HG02798 (cell line): ENCODE measurements around the gene AGBL1.

ENCODE experiments used
- ATAC-seq: cut with Tn5 transposase; IDR thresholded peaks from one replicate; pipeline ENCODE4 v1.9.1; 2021; ENCODE audit warnings: mild to moderate bottlenecking; ENCODE audit not compliant: unreplicated experiment, poor library complexity

The AGBL1 gene

DNA sequence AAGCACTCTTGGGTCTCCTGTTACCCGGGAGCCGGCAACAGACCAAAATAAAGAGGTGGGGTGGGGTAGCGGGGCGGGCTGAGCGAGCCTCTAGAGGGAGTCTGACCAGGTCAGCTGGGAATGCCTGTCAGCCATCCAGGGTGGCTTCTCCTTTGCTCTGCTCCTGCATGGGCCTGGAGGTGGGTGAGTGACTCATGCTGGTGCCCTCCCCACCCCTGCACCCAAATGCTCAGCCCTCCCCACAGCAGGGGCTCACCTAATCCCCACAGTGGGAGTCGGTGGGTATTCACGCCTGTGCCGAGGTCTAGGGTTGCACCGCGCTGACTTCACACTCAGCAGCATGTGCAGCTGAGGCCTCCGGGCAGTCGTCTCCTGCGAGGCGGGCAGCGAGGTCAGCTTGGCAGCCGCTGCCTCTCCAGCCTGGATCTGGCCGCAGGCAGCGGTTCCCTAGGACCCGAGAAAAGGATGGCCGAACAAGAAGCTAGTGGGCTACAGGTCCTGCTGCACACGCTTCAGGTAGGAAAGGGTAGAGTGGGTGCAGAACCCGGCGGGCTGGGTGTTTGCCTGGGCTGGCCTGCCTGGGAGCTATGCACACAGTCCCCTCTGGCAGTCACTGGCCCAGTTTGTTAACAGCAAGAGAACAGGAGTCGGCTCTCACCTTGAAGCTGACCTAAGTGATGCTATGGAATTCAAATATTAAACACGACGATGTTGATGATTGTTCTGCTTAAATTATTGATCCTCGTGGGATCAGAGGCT, at the start of gene AGBL1:
AGBL1 (plus strand) TSS at position 364 of the 759 bp plus-strand sequence.
- no peak for ATAC-seq

DNA sequence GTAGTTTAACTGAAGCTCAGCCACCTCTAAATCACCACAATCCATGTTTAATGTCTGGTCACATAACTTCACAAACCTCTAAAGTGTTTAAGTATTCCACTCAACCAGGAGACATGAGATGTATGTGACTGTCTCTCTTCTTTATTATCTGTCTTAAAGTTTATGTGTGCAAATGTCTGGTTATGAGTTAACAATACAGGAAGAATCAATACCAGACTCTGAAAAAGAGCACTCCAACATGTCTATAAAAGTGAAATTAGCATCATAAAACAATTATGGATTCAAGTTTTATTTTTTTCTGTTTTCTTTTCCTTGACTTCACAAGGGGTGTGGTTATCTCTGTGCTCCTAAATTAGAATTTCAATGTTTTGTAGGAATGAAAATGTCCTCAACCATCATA, 44.8 kb upstream of the AGBL1 start:
- no peak for ATAC-seq

DNA sequence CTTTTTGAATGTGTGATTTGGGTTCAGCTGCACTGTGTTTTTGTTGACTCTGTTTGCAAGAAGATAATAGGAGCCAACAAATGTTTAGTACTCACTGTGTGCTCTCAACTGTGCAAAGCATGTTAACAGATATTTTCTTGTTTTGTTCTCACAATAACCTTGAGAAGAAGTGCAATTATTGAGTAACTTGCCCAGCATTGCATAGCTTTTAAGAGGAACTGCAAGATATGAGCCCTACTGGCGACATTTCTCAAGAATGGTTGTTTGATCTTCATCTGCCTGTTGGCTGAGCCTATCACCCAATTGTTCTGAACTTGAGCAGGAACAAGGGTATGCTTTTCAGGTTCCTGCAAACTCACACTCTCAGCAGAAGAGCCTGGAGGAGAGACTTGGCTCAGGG, 43.4 kb upstream of the AGBL1 start:
- ATAC-seq = no peak

DNA sequence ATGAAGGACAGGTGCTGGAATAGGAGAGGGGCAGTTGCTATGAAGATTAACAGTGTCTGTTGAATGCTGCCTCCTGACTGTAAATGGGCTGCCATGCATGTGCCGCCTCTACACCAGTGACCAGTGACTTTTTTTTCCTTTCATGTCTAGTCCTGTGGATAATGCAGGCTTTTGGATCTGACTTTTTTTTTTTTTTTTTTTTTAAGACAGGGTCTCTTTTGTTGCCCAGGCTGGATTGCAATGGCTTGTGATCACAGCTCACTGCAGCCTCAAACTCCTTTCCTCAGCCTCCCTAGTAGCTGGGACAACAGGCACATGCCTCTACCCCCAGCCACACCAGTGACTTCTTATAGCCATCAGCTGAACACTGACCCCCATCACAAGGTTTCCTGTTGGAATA, 41.2 kb upstream of the AGBL1 start:
- no peak for ATAC-seq

DNA sequence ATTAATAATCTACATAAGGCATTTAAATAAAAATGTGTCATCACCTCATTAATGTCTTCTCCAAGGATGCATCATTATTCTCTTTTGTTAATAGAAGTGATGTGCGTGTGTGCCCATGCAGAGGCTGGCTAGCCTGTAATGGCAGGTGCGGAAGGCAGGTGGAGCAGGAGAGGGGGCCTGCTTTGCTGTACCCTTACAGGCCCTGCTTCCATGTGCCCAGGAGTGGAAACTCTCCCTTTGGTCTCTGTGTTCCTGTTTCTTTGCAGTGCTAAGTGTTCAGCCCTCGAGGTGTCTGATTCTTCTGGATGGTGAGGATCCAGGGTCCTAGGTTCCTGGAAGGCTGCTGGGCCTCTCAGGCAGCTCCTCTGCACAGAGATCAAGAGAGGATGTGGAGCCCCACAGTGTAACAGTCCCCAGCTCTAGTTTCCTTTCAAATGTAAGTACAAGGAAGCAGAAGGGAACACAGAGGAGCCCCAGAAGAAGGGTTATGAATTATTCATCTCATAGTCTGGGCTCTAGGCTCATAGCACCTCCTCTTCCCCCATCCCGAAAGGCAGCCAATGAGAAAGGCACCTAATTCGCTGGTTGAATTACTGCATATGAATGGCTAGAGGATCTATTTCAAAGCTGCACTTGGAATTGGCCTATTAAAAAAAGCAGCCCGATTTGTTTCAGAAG, 39.2 kb upstream of the AGBL1 start:
- no peak for ATAC-seq

DNA sequence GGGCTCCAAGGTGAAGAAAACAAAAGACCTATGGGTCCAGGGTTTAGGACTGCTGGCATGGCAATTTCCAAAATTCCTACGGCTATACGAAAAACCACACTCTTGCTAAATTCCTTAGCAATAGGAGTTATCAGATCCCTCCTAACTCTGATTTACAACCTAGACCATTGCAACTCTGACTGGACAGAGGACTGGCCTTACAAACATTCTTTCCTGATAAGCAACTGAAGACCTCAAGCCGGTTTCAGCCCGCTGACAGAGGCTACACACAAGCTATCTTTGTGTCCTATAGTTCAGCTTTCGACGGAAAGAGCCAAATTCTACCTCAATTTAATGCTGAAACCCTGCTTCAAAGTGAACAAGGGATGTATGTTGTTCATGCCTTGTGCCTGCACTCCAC, 38.3 kb upstream of the AGBL1 start:
- no peak for ATAC-seq

DNA sequence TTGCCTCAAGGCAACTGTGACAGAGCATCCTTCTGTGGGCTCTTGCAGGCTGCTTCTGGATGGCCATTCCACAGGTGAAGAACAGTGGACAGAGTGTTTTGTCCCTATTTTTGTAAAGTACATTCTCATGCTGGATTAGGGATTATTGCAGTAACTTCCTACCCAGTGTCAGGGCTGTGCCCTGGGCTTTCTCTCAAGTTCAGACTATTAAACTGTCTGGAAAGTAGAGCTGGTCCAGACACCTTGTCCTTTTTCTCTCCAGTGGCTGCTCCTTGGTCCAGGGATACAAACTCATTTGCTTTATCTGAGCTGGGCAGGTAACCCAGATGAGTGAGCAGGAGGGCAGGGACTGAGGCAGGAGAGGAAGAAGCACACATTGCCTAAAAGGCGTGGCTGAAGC, 37.4 kb upstream of the AGBL1 start:
- ATAC-seq = no peak

DNA sequence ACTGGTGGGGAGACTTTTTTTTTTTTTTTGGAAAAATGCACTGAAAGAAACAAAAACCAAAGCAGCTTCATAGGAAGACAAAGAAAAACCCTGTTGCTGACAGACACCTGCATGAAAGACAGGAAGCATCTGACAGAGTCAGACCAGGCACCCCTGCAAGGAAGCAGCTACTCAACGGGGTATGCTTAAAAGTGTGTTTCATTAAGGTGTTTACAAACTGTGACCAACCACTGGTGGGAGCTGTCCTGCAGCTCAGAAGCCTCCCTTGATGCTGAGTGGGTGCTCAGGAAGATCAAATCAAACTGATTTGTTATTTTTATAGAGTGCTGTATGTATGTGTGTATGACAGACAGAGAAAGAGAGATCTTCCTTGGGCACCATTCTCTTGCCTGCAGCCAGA, 34.7 kb upstream of the AGBL1 start:
- ATAC-seq = no peak

DNA sequence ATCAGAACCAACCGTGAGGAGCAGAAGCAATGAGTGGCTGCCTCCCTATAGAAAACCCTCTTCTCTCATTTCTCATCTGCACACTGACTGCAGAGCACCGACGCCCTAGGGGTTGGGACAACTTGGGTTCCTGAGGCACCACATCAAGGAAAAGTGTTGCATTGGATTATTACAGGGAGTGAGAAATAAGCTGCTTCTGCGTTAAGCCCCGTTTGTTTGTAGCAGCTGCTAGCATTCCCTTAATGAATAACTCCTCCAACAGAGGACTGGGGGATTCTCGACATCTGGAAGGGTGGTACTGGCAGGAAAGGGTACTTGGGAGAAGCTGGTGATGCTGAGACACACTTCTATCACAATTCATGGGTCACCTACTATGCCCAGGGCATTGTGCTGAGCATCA, 25.3 kb upstream of the AGBL1 start:
- ATAC-seq = no peak

DNA sequence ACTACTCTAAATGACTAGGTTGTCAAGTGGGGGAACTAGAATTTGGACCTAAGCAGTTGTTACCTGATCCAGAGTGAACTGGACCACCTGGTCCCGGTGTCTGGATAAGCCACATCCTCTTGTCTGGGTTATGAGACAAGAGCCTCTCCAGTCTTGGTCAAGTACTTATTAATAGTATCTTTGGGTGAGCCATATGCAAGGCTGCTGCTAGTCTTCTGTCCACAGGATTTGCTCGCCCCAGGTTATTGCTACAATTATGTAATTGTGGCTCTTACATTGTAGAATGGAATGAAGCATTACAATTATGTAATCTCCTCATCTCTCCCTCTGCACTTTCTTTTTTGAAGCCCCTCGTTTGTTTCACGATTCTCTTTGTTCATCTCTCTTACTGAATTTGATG, 24.0 kb upstream of the AGBL1 start:
- no peak for ATAC-seq

DNA sequence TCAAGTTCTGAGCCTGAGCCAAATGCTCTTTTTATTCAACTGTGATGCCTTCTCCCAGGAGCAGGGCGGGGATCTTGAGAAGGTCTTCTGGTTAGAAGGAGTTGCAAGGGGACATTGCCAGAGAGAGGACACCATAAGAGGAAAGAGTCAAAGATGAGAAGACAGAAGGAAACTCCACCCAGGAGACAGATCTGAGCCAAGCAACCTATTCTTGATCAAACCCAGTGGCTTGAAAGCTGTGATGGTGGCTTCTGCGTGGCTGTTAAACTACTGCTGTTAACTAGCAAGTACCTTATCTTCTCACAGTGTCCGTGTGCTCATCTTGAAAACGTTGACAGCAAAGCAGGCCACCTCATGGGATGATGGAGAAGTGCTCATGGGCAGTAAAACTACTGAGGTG, 19.8 kb upstream of the AGBL1 start:
- ATAC-seq = no peak

DNA sequence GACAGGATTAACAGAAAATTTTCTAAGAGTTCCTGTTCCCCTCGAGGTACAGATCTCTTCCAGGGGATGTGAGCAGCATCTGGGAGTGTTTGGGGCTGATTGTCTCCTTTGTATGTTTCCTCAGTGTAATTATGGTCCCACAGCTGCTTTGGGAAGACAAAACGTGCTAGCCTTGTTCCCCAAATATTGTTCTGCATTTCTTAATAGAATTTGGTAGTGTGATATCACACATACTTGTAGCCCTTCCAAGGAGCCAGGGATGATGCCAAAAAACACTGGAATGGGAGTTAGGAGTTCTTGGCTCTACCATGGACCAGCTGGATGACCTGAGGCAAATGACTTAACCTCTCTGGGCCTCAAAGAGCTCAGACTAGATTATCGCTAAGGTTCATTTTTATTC, 19.0 kb upstream of the AGBL1 start:
- ATAC-seq = no peak

DNA sequence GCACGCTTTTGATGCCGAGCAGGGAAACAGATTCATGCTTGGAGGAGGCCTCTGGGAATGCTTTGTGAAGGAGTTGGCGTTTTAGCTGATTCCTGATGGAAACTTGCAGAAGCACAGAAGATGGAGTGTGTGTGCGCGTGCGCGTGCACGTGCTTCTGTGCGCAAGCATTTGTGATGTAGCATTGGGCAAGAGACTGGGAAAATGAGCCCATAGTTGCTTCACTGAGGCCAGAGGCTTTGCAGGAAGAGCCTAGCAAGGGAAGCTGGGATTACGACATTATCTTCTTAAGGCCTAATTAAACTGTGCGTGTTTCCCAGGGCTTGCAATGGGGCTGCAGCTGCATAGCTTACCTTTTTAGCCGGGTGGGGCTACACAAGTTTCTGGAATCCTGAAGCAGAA, 18.1 kb upstream of the AGBL1 start:
- ATAC-seq = no peak

DNA sequence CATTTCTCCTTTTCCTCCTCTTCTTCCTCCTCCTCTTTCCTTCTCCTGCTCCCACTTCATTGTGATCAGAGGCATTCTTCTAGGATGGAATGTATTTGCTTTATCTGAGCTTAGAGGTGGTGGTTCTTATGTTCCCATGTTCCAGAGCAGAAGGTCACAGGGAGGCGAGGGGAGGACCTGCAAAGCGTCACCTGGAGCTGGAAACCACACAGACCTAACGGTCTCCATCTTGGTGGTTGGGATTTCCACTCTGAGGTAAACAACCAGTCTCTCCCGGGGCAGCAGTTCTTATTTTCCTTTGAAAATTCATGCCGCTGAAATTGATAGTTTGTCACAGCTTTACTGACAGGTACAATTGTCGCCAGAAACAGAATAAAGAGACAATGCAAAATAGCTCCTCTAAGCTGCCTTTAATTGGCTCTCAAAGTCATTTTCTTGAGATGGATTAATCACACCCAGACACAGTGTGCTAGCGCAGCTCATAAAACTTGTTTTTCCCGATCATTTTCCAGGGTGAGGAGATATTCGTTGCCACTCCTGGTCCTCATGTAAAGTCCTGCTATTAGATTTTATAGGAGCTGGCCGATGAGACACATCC, 16.9 kb upstream of the AGBL1 start:
- ATAC-seq = no peak

DNA sequence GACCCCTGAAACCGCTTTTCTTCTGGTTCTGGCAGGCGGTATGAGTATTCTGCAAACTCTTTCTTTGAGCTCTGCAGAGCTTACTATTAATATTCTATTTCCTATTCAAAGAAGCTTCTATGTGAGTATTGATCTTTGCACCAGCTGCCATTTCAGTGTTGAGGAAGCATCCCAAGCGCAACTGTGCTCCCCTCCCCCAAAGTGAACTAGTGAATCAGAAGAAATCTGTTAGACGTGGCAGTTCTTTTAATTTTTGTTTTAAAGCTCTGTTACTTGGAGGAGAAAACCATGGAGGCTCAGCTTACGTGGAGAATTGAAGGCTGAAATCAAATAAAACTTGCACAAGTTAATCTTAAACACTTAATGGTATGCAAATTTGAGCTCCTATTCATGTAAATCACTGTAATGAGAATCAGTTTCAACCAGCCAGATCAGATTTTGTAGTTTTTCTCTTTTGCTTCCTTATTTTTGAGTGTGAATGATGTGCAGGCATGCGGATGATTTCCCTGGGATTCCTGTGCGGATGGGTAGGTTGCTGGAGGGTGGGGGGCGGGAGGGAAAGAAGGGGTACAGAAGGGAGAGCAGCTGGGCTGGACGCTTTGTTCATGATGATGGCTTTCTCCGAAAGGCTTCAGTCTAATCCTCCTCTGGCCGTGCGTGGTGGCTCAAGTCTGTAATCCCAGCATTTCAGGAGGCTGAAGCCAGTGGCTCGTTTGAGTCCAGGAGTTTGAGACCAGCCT, 16.1 kb upstream of the AGBL1 start:
- no peak for ATAC-seq

DNA sequence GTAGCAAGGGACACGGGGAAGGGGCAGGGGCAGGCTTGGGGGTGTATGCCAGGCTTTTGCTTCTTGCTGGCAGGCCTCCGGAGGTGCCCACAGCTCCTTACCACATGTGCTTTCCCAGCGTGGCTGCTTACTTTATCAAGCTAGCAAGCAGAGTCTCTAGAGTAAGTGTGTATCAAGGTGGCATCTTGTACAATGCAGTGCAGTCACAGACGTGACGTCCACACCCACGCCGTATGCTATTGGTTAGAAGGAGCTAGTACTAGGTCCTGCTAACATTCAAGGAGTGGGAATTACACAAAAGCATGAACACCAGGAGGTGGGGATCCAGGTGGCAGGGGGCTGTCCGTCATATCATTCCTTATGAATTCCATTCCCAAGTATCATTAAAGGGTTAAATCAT, 15.3 kb upstream of the AGBL1 start:
- ATAC-seq = no peak

DNA sequence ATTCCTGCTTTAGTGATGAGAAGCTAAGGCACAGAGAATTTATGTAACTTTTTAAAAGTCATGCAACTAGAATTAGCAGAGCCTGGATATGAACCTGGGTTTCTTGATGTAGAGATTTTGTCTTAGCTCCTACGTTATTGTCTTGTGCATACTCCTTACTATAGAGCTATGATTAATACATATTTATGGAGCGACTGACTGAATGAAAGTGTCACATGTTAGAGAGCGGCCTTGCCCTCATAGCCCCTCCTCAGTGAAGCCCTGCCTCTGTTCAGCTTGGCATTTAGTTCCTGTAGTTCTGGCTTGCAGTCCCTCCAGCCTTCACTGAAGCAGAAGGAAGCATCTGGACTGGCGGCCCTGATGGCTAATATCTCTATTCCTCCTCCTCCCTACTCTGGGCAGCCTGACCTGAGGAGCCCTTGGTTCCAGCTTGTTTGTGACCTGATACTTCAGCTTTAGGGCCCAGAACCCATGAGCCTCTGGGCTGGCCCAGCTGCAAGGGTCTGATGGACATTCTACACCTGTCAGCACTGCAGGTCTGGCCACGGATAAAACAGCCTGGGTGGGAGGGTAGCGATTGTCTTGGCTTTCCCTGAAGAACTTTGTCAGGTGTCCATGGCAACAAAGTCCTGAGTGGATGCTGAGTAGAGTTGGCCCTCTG, 13.4 kb upstream of the AGBL1 start:
- no peak for ATAC-seq

DNA sequence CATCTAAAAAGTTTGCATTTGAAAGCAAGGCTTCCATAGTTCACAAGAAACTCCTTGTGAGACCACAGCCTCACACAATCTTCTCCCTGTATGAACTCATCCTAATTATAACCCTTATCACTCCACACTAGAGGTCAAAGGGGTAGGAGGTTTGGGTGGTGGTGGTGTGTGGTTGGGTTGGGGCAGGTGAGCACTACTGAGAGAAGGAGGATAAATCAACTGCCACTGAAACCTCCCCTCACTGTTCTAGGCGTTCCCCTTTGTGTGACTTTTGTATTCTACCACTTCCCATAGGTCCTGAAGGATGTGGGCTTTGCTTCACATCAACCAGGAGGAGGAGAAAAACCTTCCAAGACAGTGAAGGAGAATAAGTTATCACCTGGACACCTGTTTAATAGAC, 6.4 kb upstream of the AGBL1 start:
- no peak for ATAC-seq

DNA sequence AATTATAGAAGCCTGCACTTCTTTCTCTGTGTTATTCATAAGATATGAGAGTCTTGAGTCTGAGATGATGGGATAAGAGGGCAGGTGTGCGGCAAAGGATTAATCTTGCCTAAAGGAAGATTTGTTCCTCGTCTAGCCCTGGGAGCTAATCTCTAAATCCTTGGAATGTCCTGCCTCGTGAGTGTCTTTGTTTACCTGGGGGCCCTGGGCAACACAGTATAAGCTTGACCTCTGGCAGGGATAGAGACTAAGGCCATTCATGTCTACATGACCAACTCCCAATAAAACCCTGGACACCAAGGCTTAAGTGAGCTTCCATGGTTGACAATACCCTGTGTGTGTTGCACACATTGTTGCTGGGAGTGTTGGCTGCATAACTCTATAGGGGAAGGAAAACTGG, 3.2 kb upstream of the AGBL1 start:
- no peak for ATAC-seq

DNA sequence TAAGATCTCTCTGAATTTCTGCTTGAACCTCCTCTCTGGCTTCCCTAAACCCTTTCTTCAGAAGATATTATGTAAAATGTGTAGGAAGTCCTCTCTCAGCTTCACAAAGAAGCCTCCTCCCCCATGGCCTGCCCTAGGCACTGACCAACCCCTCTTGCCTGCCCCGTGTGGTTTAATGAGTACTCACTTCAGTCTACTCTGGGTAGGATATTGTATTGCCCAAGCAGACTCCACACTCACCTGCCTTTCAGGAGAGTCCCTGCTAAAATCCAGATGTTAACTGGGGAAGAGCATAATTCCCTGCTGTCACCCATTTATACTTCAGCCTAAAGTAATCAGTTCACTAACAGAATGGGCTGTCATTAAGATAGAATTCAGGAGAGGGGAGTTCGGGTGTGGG, 2.6 kb upstream of the AGBL1 start:
- no peak for ATAC-seq

DNA sequence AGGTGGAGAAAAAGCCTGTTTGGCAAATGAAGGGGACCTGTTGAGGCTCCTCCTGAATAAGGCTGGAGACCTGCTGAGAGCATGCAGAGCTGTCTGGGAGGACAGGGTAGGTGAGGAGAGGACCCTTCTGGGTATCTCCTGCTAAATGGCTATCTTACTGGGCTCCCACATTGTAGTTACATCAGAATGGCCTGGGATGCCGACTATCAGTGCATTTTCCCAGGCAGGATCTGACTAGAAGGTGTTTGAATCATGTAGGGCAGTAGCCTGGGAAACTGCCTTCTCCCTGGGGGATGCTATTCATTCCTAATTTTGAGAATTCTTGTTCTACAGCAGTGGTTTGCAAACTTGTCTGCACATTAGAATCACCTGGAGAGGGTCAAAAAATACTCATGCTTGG, 631 bp downstream of the AGBL1 start:
- no peak for ATAC-seq
